ENCODE data around the gene ABI1.
A peak's percentile ranks its signal among the peaks of the same experiment; 100 is the strongest.
"Not testable (repeated sequence)": the region's sequence is repeated elsewhere in the genome, so short reads cannot be mapped to it uniquely, and the experiment has no call there.

The ABI1 gene

DNA sequence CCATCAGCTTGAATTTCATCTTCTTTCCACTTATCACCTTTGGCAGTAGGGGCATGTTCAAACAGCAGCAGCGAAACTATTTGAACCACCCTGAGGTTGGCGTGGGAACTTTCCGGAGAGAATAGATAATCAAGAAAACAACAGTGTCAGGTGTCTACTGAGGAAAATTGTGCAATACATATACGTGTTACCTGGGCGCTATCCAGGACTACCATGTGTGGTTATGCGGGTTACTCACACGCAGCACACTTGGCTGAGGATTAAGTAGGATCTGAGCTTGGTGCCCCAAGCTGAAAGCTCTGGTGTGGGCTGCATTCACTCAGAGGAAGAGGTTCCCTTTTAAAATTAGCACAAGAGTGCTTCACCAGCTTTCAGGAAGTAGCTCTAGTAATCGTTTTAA lies 8.8 kb upstream of the ABI1 start:
- Histone ChIP-seq H3K36me3 (ENCODE audit: control insufficient read depth, insufficient read depth, low read length) (no peaks in the 10 kb centered on the region), H3K27ac (ENCODE audit: low read depth, low read length, severe bottlenecking) (no peak overlapping the region), H3K9me3 (ENCODE audit: control insufficient read depth, low read length) (no peaks in the 10 kb centered on the region), H3K4me1 (ENCODE audit: control insufficient read depth, insufficient read depth, low read length, poor library complexity, severe bottlenecking) (no peaks in the 10 kb centered on the region), H3K4me3 (ENCODE audit: extremely low read depth, insufficient read depth, low read length, poor library complexity, severe bottlenecking) (no peak overlapping the region)
- 92 to 98% methylated on average over 7 of the region's 8 CpGs for WGBS, 2 experiments (ENCODE audit: insufficient coverage in 2 of 2)

DNA sequence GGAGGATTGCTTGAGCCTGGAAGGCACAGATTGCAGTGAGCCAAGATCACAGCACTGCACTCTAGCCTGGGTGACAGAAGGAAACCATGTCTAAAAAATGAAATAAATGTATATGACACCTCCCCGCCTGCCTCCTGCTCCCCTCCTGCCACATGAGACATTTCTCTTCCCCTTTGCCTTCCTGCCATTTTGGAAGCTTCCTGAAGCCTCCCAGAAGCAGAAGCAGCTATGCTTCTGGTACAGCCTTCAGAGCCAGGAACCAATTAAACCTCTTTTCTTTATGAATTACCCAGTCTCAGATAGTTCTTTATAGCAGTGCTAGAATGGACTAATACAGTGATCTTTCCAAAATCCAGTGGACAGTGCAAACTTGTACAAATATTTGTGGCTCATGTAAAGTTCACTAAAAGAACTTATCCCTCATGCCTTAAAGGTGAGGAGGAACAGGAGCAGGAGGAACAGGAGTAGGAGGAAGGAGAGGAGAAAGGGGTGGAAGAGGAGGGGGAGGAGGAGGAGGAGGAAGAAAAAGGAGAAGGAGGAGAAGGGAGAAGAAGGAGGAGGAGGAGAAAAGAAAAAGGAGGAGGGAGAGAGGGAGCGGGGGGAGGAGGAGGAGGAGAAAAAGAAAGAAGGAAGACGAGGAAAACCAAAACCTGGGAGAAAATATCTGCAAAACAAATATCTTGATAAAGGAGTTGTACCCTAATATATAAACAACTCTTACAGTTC lies 2.8 kb upstream of the ABI1 start:
- H3K36me3 ChIP-seq (ENCODE audit: control insufficient read depth, insufficient read depth, low read length), result no peaks in the 10 kb centered on the region
- WGBS, 2 experiments (ENCODE audit: insufficient coverage in 2 of 2), result 60% methylated on average over 1 of the region's 3 CpGs; no CpG with 5 or more reads in 1 of the 2 experiments
- no peak overlapping the region for H3K27ac ChIP-seq (ENCODE audit: low read depth, low read length, severe bottlenecking)

DNA sequence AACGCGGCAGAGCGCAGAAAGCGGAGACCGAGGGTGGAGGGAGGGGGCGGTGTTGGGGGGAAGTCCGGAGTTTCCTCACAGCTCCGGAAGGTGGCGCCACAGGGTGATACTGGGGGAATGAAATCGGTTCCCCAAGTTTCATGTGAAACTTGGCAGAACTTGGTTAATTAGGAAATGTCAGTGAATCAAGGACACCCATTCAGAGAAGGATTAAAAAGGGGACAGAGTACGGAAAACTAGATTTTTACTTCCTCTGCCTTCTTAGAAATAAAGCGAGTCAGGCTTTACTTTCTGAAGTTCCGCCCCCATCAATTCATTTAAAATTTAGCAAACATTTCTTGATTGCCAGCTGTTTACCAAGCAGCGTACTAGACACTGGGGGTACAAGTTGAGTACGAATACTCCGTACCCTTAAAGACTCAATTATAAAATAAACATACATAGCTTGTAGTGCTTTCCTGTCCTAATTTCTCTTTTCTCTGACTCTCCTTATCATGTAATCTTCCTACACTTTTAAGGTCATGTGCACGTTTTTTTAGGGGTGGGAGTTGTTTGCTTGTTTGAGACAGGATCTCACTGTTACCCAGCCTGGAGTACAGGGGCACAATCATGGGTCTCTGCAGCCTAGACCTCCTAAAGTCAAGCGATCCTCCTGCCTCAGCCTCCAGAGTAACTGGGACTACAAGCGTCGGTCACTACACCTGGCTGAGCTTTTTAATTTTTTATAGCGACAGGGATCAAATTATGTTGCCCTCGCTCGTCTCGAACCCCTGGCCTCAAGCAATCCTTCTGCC lies 644 bp upstream of the ABI1 start:
- no peak overlapping the region for H3K27ac ChIP-seq (ENCODE audit: low read depth, low read length, severe bottlenecking)
- 44 to 62% methylated on average over 15 to 20 of the region's 24 CpGs for WGBS, 2 experiments (ENCODE audit: insufficient coverage in 2 of 2)
- peaks cover 10% of the 10 kb centered on the region for H3K4me1 ChIP-seq (ENCODE audit: control insufficient read depth, insufficient read depth, low read length, poor library complexity, severe bottlenecking)
- no peak overlapping the region for H3K4me3 ChIP-seq (ENCODE audit: extremely low read depth, insufficient read depth, low read length, poor library complexity, severe bottlenecking)
- H3K9me3 ChIP-seq (ENCODE audit: control insufficient read depth, low read length), result no peaks in the 10 kb centered on the region
- no peaks in the 10 kb centered on the region for H3K36me3 ChIP-seq (ENCODE audit: control insufficient read depth, insufficient read depth, low read length)

More for the DNA sequence above, 2.8 kb upstream of the ABI1 start:
- Histone ChIP-seq H3K9me3 (ENCODE audit: control insufficient read depth, low read length) (no peaks in the 10 kb centered on the region), H3K4me3 (ENCODE audit: extremely low read depth, insufficient read depth, low read length, poor library complexity, severe bottlenecking) (no peak overlapping the region), H3K4me1 (ENCODE audit: control insufficient read depth, insufficient read depth, low read length, poor library complexity, severe bottlenecking) (peaks cover 2% of the 10 kb centered on the region)

DNA sequence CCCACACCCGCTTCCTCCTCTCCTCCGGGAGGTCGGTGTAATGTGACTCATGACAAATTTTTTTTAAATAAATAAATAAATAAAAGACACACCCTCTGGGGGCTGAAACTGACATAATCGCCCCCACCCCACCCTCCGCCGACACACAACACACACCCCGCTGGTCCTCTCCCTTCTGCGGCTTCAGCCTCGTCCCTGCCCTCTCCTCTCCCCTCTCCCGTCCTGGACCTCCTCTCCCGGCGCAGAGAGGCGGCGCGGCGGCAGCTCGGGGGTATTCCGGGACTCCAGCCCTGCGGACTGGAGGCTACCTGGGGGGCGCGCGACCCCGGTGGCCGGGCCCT lies 686 bp downstream of the ABI1 start:
- WGBS, 2 experiments (ENCODE audit: insufficient coverage in 2 of 2), result 0% methylated on average over 4 to 8 of the region's 24 CpGs
- peaks cover 10% of the 10 kb centered on the region for H3K4me1 ChIP-seq (ENCODE audit: control insufficient read depth, insufficient read depth, low read length, poor library complexity, severe bottlenecking)
- H3K27ac ChIP-seq (ENCODE audit: low read depth, low read length, severe bottlenecking), result peak overlapping the region; percentile 90
- H3K9me3 ChIP-seq (ENCODE audit: control insufficient read depth, low read length), result no peaks in the 10 kb centered on the region
- peak overlapping the region; percentile 99 for H3K4me3 ChIP-seq (ENCODE audit: extremely low read depth, insufficient read depth, low read length, poor library complexity, severe bottlenecking)
- H3K36me3 ChIP-seq (ENCODE audit: control insufficient read depth, insufficient read depth, low read length), result no peaks in the 10 kb centered on the region

DNA sequence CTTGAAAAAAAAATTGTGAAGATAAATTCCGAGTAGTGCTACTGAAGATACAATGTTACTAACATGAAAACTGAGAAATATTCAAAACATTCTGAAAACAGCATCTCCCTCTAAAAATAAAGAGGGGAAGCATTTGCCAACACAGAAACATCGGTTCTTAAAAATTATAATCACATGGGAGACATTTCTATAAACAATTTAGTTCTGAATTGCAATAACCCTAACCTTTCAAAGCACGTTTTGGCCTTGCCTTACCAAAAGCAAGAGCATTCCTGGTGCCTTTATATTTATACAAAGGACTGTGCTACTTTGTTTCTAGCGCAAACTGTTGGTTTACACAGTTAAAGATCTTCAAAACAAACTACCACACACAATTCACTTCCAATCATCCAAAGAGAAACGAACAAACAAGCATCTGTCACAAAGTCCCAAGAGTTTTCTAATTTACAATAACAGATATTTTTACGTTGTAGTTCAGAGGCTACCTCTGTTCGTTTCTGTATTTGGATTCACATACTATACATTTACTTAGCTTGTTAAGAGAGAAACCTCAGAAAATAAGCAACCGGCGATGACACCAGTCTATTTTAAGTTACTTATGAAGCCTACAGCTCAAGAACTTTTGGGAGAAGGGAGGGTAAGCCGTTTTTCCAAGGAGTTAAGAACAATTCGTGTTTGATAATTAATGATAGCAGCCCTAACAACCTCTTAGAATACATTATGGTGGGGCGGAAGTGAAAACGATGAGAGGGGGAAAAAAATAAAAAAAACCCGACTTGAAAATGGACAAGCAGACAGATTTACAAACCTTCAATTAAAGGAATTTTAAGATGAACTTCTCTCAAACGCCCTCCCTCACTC lies 1.3 kb downstream of the ABI1 start:
- 0% methylated on average over 1 of the region's 15 CpGs for WGBS, 2 experiments (ENCODE audit: insufficient coverage in 2 of 2)
- Histone ChIP-seq H3K36me3 (ENCODE audit: control insufficient read depth, insufficient read depth, low read length) (no peaks in the 10 kb centered on the region), H3K27ac (ENCODE audit: low read depth, low read length, severe bottlenecking) (peak overlapping the region; percentile 90)

DNA sequence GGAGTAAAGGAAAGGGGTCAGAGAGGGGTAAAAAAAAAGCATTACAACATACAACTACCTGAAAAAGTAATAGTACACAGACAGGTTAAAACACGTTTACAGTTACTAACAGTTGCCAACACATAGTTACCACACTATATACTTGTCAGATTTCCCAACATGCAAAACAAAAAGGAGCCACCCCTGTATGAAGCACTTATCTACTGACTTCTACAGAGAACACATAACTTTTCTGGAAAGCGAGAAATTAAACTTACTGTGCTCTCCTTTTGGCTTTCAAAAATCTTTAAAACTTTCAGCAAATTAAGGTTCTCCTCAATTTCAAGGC lies 2.1 kb downstream of the ABI1 start:
- no peak overlapping the region for H3K27ac ChIP-seq (ENCODE audit: low read depth, low read length, severe bottlenecking)
- 29 to 84% methylated on average over 1 to 2 of the region's 2 CpGs for WGBS, 2 experiments (ENCODE audit: insufficient coverage in 2 of 2)
- no peaks in the 10 kb centered on the region for H3K9me3 ChIP-seq (ENCODE audit: control insufficient read depth, low read length)
- no peaks in the 10 kb centered on the region for H3K36me3 ChIP-seq (ENCODE audit: control insufficient read depth, insufficient read depth, low read length)
- H3K4me3 ChIP-seq (ENCODE audit: extremely low read depth, insufficient read depth, low read length, poor library complexity, severe bottlenecking), result peak overlapping the region; percentile 99
- H3K4me1 ChIP-seq (ENCODE audit: control insufficient read depth, insufficient read depth, low read length, poor library complexity, severe bottlenecking), result peaks cover 22% of the 10 kb centered on the region

More for the DNA sequence above, 1.3 kb downstream of the ABI1 start:
- Histone ChIP-seq H3K4me3 (ENCODE audit: extremely low read depth, insufficient read depth, low read length, poor library complexity, severe bottlenecking) (peak overlapping the region; percentile 99), H3K4me1 (ENCODE audit: control insufficient read depth, insufficient read depth, low read length, poor library complexity, severe bottlenecking) (peaks cover 14% of the 10 kb centered on the region), H3K9me3 (ENCODE audit: control insufficient read depth, low read length) (no peaks in the 10 kb centered on the region)

DNA sequence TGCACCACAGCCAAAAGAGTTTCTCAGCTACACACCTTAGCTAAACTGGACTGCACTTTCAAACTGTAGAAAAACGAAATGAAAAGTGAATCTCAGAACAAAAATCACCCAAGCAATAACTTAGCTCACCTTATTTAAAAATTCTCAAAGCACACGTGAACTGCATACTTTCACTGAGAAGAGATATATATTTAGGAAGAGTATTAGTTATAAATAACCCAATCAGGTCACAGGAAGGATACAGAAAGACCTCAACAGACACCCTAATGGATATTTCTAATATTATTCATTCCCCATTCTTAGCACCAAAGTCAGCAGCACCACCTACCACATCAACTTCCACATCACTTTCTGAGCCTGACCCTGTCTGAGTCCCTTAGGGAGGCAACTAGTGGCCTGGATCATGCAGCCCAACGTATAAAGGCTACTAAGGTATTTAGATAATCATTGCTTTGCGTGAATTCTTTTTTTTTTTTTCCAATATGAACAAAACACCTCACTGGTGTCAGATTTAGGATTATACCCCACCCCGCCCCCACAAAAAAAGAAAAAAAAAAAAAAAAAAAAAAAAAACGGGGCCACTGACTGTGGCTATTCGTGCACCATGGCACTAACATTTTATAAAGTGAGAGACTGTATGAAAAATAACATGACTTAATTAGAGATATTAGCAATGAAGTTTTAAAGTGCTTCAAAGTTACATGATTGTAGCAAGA lies 2.6 kb downstream of the ABI1 start:
- Histone ChIP-seq H3K36me3 (ENCODE audit: control insufficient read depth, insufficient read depth, low read length) (no peaks in the 10 kb centered on the region), H3K4me1 (ENCODE audit: control insufficient read depth, insufficient read depth, low read length, poor library complexity, severe bottlenecking) (peaks cover 22% of the 10 kb centered on the region), H3K9me3 (ENCODE audit: control insufficient read depth, low read length) (no peaks in the 10 kb centered on the region), H3K27ac (ENCODE audit: low read depth, low read length, severe bottlenecking) (no peak overlapping the region), H3K4me3 (ENCODE audit: extremely low read depth, insufficient read depth, low read length, poor library complexity, severe bottlenecking) (peak overlapping the region; percentile 99)
- WGBS, 2 experiments (ENCODE audit: insufficient coverage in 2 of 2), result 50% methylated on average over 1 of the region's 7 CpGs; no CpG with 5 or more reads in 1 of the 2 experiments

DNA sequence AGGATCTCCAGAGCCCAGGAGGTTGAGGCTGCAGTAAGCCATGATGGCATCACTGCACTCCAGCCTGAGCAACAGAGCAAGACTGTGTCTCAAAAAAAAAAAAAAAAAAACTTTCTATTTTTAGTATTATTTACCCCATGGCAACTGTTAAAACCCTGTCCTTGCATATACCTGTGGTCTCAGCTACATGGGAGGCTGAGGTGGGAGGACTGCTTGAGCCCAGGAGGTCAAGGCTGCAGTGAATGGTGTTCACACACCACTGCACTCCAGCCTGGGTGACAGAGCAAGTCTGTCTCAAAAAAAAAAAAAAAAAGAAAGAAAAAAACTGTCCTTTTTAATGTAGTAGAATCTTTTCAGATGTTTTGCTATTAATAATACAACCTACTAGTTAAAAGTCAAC lies 3.2 kb downstream of the ABI1 start:
- H3K36me3 ChIP-seq (ENCODE audit: control insufficient read depth, insufficient read depth, low read length); H3K9me3 ChIP-seq (ENCODE audit: control insufficient read depth, low read length); H3K4me3 ChIP-seq (ENCODE audit: extremely low read depth, insufficient read depth, low read length, poor library complexity, severe bottlenecking); H3K27ac ChIP-seq (ENCODE audit: low read depth, low read length, severe bottlenecking): not testable (repeated sequence)
- peaks cover 22% of the 10 kb centered on the region for H3K4me1 ChIP-seq (ENCODE audit: control insufficient read depth, insufficient read depth, low read length, poor library complexity, severe bottlenecking)

DNA sequence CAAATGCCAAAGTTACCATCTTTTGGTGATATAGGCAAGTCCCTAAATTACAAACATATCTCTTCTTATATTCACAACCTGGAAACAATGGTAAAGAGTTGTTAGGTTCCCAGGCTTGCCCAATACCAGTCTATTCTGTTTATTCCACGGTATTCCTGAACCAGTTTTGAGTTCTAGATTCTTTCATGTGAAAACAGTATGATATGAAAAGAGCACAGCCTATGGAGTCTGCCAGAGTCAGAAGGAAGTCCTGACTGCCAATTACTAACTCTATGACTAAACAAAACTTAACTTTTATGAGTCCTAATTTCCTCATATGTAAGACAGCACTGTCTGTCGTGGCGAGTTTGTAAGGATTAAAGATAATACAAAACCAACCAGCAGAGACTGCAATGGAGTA lies 5.6 kb downstream of the ABI1 start:
- no peak overlapping the region for H3K27ac ChIP-seq (ENCODE audit: low read depth, low read length, severe bottlenecking)
- no peaks in the 10 kb centered on the region for H3K9me3 ChIP-seq (ENCODE audit: control insufficient read depth, low read length)
- peaks cover 4% of the 10 kb centered on the region for H3K36me3 ChIP-seq (ENCODE audit: control insufficient read depth, insufficient read depth, low read length)
- peaks cover 22% of the 10 kb centered on the region for H3K4me1 ChIP-seq (ENCODE audit: control insufficient read depth, insufficient read depth, low read length, poor library complexity, severe bottlenecking)
- 100% methylated on average over 2 of the region's 3 CpGs for WGBS, 2 experiments (ENCODE audit: insufficient coverage in 2 of 2)
- H3K4me3 ChIP-seq (ENCODE audit: extremely low read depth, insufficient read depth, low read length, poor library complexity, severe bottlenecking), result no peak overlapping the region

DNA sequence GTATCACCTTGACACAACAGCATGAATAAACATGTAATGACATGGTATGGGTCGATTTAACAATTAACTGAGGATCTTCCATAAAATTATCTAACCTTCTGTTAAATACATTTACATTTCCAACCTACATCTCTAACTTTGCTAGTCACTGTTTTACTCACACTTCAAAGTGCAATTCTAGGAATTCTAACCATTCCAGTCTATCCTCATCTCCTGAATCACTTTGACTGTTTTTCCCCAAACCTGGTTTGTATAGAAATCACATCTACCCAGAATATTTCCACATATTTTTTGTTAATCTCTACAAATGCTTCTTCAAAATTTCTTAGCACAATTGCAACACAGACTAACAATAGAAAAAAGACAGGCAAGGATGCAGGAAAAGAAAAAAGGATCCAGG lies 6.2 kb downstream of the ABI1 start:
- 86 to 100% methylated on average over 1 of the region's 1 CpG for WGBS, 2 experiments (ENCODE audit: insufficient coverage in 2 of 2)
- peaks cover 22% of the 10 kb centered on the region for H3K4me1 ChIP-seq (ENCODE audit: control insufficient read depth, insufficient read depth, low read length, poor library complexity, severe bottlenecking)
- H3K4me3 ChIP-seq (ENCODE audit: extremely low read depth, insufficient read depth, low read length, poor library complexity, severe bottlenecking), result no peak overlapping the region
- peaks cover 4% of the 10 kb centered on the region for H3K36me3 ChIP-seq (ENCODE audit: control insufficient read depth, insufficient read depth, low read length)
- H3K9me3 ChIP-seq (ENCODE audit: control insufficient read depth, low read length), result no peaks in the 10 kb centered on the region
- no peak overlapping the region for H3K27ac ChIP-seq (ENCODE audit: low read depth, low read length, severe bottlenecking)

All from mesodermal cell (in vitro differentiated cells).